NCI-H1436 treated with DMSO at 0.1 percent for 48 hours (cell line): ENCODE data around the gene SKA2.
A peak's percentile ranks its signal among the peaks of the same experiment; 100 is the strongest.
"Not testable (repeated sequence)": the region's sequence is repeated elsewhere in the genome, so short reads cannot be mapped to it uniquely, and the experiment has no call there.

Experiments
- DNase-seq: peaks from one replicate; lab custom pipeline; 2025; lab: John Stamatoyannopoulos, UW

The SKA2 gene

GRCh38 chr17:59154721-59155438 lies at the start of gene SKA2:
TSS of gene SKA2 (minus strand) at chr17:59155186. CDS start at chr17:59155163, 23 bp downstream.
- peak; percentile 79 for DNase-seq

- DNase-seq = no peak
These were observed 47.3 kb upstream of the SKA2 start for GRCh38 chr17:59202320-59202719.

GRCh38 chr17:59199398-59199797 lies 44.4 kb upstream of the SKA2 start:
- no peak for DNase-seq

GRCh38 chr17:59193336-59193862 lies 38.4 kb upstream of the SKA2 start:
- no peak for DNase-seq

- no peak for DNase-seq
These were observed 35.8 kb upstream of the SKA2 start for GRCh38 chr17:59190806-59191205.

- no peak for DNase-seq
These were observed 31.9 kb upstream of the SKA2 start for GRCh38 chr17:59186850-59187249.

GRCh38 chr17:59185997-59186396 lies 31.0 kb upstream of the SKA2 start:
- no peak for DNase-seq

GRCh38 chr17:59181481-59181880 lies 26.5 kb upstream of the SKA2 start:
- no peak for DNase-seq

- no peak for DNase-seq
These were observed 25.6 kb upstream of the SKA2 start for GRCh38 chr17:59180626-59181025.

- DNase-seq = not testable (repeated sequence)
These were observed 24.6 kb upstream of the SKA2 start for GRCh38 chr17:59179601-59180000.

- no peak for DNase-seq
These were observed 23.4 kb upstream of the SKA2 start for GRCh38 chr17:59178266-59178985.

- no peak for DNase-seq
These were observed 20.1 kb upstream of the SKA2 start for GRCh38 chr17:59175076-59175475.

GRCh38 chr17:59174671-59175070 lies 19.7 kb upstream of the SKA2 start:
- DNase-seq = no peak

GRCh38 chr17:59172436-59173004 lies 17.5 kb upstream of the SKA2 start:
- DNase-seq = no peak

GRCh38 chr17:59167571-59168001 lies 12.6 kb upstream of the SKA2 start:
- DNase-seq = no peak

GRCh38 chr17:59165933-59166342 lies 11.0 kb upstream of the SKA2 start:
- no peak for DNase-seq

GRCh38 chr17:59161477-59161876 lies 6.5 kb upstream of the SKA2 start:
- no peak for DNase-seq

GRCh38 chr17:59160157-59161025 lies 5.4 kb upstream of the SKA2 start:
- no peak for DNase-seq

GRCh38 chr17:59155439-59156177 lies 622 bp upstream of the SKA2 start, which contains the start of gene PRR11:
TSS of gene PRR11 (plus strand) at chr17:59155746. CDS start at chr17:59169753, 14,007 bp downstream.
- peak; percentile 100 for DNase-seq

- DNase-seq = no peak
These were observed 680 bp downstream of the SKA2 start for GRCh38 chr17:59154292-59154720.

- DNase-seq = no peak
These were observed 2.1 kb downstream of the SKA2 start for GRCh38 chr17:59152925-59153324.
